ACHN (cell line): ENCODE data around the gene BABAM1.

ENCODE experiments used
- DNase-seq: peaks from one replicate; pipeline ENCODE4 v3.0.0-alpha.2; 2015
- in situ Hi-C: cut with HindIII; loops from 2 replicates; pipeline ENCODE4 v1.10.0; 2017; ENCODE audit warnings: low sequenced_read_pairs, low pct_ligation_motif_present, low pct_unique_long_range_greater_than_20kb

The BABAM1 gene

GRCh38 chr19:17311455-17312188, 44.4 kb downstream of the BABAM1 start:
- in situ Hi-C loops: no loop called here
- DNase-seq: peak; percentile 81

GRCh38 chr19:17312189-17313113, 45.2 kb downstream of the BABAM1 start:
- no peak for DNase-seq
- in situ Hi-C loops: no loop called here

- no peak for DNase-seq
- in situ Hi-C loops: no loop called here
Measured at GRCh38 chr19:17314007-17314593, 46.9 kb downstream of the BABAM1 start.

- in situ Hi-C loops: no loop called here
Measured at GRCh38 chr19:17318966-17319365, 51.7 kb downstream of the BABAM1 start.

GRCh38 chr19:17319473-17320238, 52.4 kb downstream of the BABAM1 start:
- no peak for DNase-seq
- in situ Hi-C loops: no loop called here

More at GRCh38 chr19:17318966-17319365, 51.7 kb downstream of the BABAM1 start:
- no peak for DNase-seq

- in situ Hi-C loops: no loop called here
- no peak for DNase-seq
Measured at GRCh38 chr19:17320435-17320834, 53.2 kb downstream of the BABAM1 start.

- in situ Hi-C loops: no loop called here
- no peak for DNase-seq
Measured at GRCh38 chr19:17321655-17322489, 54.6 kb downstream of the BABAM1 start.

- in situ Hi-C loops: no loop called here
- DNase-seq: no peak
Measured at GRCh38 chr19:17322854-17323253, 55.6 kb downstream of the BABAM1 start.

- no peak for DNase-seq
- in situ Hi-C loops: no loop called here
Measured at GRCh38 chr19:17323300-17323963, 56.2 kb downstream of the BABAM1 start.

- DNase-seq: no peak
- in situ Hi-C loops: no loop called here
Measured at GRCh38 chr19:17323964-17324332, 56.7 kb downstream of the BABAM1 start.

- DNase-seq: no peak
- in situ Hi-C loops: no loop called here
Measured at GRCh38 chr19:17324357-17325114, 57.3 kb downstream of the BABAM1 start.

GRCh38 chr19:17325133-17325532, 57.9 kb downstream of the BABAM1 start:
- in situ Hi-C loops: no loop called here
- DNase-seq: no peak

GRCh38 chr19:17325881-17326594, 58.8 kb downstream of the BABAM1 start:
- no peak for DNase-seq
- in situ Hi-C loops: no loop called here

GRCh38 chr19:17326595-17326966, 59.3 kb downstream of the BABAM1 start:
- DNase-seq: no peak
- in situ Hi-C loops: no loop called here

- no peak for DNase-seq
- in situ Hi-C loops: no loop called here
Measured at GRCh38 chr19:17327068-17327653, 59.9 kb downstream of the BABAM1 start.
